HL-60 (cell line): Measurements from ENCODE around the gene RTP2.
A peak's percentile ranks its signal among the peaks of the same experiment; 100 is the strongest.

Experiments used
- DNase-seq, 2 experiments: peaks; one replicate each; pipeline ENCODE4 v3.0.0-alpha.2; 2010 to 2020; ENCODE audit warnings: low read depth in 1 of 2, low spot score in 1 of 2
- H3K27ac ChIP-seq: fragments of 250-450 bp; sonication (Bioruptor Pico); replicated peaks from 2 replicates; pipeline ENCODE4 v1.5.1; 2020; ENCODE audit warnings: mild to moderate bottlenecking, moderate library complexity
- H3K27me3 ChIP-seq: fragments of 250-450 bp; sonication (Bioruptor Pico); 2 replicates; pipeline ENCODE4 v1.5.1; 2021; ENCODE audit warnings: mild to moderate bottlenecking, moderate library complexity; ENCODE audit not compliant: insufficient read depth, poor library complexity, severe bottlenecking
- H3K4me3 ChIP-seq: replicated peaks from 2 replicates; pipeline ENCODE4 v1.5.1; 2011; ENCODE audit warnings: mild to moderate bottlenecking, control low read depth, low read length; ENCODE audit not compliant: insufficient read depth
- GABPA ChIP-seq: IDR thresholded peaks from 2 replicates; pipeline ENCODE4 v1.6.1; 2012; ENCODE audit warnings: low read depth
- POLR2AphosphoS5 ChIP-seq: IDR thresholded peaks from 2 replicates; pipeline ENCODE4 v1.6.1; 2012; ENCODE audit warnings: low read depth
- SPI1 ChIP-seq: IDR thresholded peaks from 2 replicates; pipeline ENCODE4 v1.6.1; 2012; ENCODE audit warnings: low read depth, mild to moderate bottlenecking, borderline replicate concordance
- TF ChIP-seq, protein P1 (sequence below): IDR thresholded peaks from 2 replicates; pipeline ENCODE4 v1.6.1; 2012; ENCODE audit warnings: low read depth; ENCODE audit not compliant: insufficient replicate concordance
- TF ChIP-seq, protein P2 (sequence below): IDR thresholded peaks from one replicate; pipeline ENCODE4 v1.5.1; 2011; ENCODE audit warnings: low read length, control low read depth, inconsistent platforms; ENCODE audit not compliant: insufficient read depth

Gene RTP2

DNA sequence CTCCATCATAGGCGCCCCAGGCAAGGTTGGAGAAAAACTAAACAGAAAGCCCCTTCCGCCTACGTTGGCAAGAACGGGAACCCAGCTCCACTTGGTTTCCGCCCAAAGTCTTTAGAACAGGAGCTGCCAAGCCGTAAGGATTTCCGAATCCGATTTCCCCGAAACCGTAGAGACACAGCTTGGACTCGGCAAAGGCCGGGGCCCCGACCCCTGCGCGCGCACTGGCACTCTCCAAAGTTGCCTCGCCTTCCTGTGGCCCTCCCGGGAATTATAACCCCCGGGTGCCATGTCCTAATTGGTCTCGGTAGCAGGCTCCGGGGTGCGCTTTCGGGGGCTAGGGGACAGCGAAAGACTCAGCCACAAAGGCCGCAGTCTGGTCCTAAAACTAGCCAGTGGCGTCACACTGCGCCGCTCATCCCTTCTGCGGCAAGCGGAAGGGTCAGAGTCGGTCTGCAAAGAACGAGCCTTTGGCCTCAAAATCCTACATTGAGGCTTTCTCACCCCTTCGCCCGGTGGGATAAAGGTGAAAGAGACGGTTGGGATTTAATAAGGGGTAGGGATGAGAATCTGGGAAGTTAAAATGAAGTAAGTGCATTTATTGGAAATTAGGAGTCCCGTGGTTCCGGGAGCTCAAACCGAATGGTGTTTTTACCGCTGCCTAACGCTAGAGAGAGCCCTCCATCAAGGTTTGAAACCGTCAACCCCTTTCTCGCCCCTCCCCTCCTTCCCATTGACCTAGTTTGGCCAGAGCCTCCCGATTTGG is 36.2 kb upstream of the RTP2 start:
- Histone ChIP-seq H3K27ac (peak overlapping the region; percentile 50), H3K27me3 (no peaks in the 10 kb centered on the region), H3K4me3 (peak overlapping the region; percentile 57)
- peak; percentile 81 to 82 for DNase-seq
- TF ChIP-seq GABPA (peak; percentile 30; the same call in 1 of the 2 replicates), POLR2AphosphoS5 (no peak; the same call in 1 of the 2 replicates)
- TF ChIP-seq, protein P1, sequence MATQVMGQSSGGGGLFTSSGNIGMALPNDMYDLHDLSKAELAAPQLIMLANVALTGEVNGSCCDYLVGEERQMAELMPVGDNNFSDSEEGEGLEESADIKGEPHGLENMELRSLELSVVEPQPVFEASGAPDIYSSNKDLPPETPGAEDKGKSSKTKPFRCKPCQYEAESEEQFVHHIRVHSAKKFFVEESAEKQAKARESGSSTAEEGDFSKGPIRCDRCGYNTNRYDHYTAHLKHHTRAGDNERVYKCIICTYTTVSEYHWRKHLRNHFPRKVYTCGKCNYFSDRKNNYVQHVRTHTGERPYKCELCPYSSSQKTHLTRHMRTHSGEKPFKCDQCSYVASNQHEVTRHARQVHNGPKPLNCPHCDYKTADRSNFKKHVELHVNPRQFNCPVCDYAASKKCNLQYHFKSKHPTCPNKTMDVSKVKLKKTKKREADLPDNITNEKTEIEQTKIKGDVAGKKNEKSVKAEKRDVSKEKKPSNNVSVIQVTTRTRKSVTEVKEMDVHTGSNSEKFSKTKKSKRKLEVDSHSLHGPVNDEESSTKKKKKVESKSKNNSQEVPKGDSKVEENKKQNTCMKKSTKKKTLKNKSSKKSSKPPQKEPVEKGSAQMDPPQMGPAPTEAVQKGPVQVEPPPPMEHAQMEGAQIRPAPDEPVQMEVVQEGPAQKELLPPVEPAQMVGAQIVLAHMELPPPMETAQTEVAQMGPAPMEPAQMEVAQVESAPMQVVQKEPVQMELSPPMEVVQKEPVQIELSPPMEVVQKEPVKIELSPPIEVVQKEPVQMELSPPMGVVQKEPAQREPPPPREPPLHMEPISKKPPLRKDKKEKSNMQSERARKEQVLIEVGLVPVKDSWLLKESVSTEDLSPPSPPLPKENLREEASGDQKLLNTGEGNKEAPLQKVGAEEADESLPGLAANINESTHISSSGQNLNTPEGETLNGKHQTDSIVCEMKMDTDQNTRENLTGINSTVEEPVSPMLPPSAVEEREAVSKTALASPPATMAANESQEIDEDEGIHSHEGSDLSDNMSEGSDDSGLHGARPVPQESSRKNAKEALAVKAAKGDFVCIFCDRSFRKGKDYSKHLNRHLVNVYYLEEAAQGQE: no peak
- TF ChIP-seq, protein P2, sequence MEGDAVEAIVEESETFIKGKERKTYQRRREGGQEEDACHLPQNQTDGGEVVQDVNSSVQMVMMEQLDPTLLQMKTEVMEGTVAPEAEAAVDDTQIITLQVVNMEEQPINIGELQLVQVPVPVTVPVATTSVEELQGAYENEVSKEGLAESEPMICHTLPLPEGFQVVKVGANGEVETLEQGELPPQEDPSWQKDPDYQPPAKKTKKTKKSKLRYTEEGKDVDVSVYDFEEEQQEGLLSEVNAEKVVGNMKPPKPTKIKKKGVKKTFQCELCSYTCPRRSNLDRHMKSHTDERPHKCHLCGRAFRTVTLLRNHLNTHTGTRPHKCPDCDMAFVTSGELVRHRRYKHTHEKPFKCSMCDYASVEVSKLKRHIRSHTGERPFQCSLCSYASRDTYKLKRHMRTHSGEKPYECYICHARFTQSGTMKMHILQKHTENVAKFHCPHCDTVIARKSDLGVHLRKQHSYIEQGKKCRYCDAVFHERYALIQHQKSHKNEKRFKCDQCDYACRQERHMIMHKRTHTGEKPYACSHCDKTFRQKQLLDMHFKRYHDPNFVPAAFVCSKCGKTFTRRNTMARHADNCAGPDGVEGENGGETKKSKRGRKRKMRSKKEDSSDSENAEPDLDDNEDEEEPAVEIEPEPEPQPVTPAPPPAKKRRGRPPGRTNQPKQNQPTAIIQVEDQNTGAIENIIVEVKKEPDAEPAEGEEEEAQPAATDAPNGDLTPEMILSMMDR: peak; percentile 79

DNA sequence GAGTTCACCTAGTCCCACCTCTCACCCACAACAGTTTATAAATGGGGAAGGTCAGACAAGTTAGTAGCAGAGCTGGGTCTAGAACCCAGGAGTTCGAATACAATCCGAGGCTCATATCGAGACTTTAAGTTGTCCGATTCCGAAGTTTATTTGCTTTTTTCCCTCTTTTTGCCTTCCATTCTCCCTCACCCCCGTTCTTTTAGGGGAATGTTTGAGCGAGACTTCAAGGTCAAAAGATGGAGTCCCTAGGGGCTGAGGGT is 35.6 kb upstream of the RTP2 start:
- no peaks in the 10 kb centered on the region for H3K27me3 ChIP-seq
- peak overlapping the region; percentile 57 for H3K4me3 ChIP-seq
- DNase-seq: no peak
- peak overlapping the region; percentile 50 for H3K27ac ChIP-seq
- TF ChIP-seq GABPA (no peak), SPI1 (no peak), POLR2AphosphoS5 (no peak)
- TF ChIP-seq, protein P2: no peak
- TF ChIP-seq, protein P1: no peak

DNA sequence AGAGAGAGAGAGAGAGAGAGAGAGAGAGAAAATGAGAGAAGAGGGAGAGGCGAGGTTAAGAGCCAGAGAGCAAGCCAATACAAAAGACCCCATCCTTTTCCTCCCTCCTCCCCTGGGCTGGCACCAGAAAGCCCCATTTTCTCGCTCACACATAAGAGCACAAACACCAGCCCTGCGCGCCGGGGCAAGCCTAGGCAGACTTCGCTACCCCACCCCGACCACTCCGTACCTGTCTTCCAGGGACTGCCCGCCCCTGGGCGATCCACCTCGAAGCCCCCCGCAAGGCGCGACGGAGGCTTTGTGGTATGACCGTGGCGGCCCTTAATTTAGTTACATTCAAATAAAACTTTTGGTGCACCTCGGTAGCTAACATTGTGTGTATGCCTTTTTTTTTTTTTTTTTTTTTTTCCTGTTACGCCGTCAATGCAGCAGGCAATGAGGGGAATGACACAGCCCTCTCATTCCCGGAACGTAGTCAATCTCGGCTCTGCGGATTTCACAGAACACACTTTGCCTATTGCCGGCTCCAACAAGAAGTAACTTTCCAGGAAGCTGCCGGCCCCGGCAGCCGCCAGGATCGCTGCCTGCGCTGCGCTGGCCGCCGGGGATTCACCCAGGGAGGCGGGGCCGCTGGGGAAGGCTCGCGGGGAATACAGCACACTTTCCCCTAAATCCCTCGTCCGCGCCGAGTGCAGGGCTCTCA is 35.2 kb upstream of the RTP2 start:
- no peak overlapping the region for H3K27ac ChIP-seq
- TF ChIP-seq, protein P1: no peak
- TF ChIP-seq SPI1 (no peak), POLR2AphosphoS5 (no peak; the same call in 1 of the 2 replicates), GABPA (no peak)
- TF ChIP-seq, protein P2: no peak
- peak overlapping the region; percentile 57 for H3K4me3 ChIP-seq
- DNase-seq: peak; percentile 23 to 37
- no peaks in the 10 kb centered on the region for H3K27me3 ChIP-seq
